ENCODE results near the gene EPS15.

DNA sequence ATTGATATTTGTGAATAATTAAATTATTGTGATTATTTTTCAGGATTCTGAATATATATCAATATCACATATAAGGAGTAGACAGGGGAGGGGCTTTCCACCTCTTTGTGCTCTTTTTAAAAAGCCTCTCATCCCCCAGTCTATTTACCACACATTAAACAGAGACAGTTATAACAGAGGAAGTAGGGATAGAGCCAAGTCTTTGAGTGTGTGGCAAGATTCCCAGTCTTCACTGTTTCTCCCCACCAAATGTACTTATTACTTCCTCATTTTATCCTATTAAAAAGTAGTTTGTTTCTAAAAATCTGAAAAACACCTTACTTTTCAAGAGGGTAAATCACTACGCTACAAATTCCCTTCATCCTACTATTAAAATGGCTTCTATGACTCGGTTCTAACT is 46.7 kb downstream of the EPS15 start:
- no peak for TF ChIP-seq ZBTB43 (CRISPR knock-in tag; IDR thresholded peaks at IDR 0.05)
- TF ChIP-seq ZNF263 (CRISPR knock-in tag; IDR thresholded peaks at IDR 0.05; ENCODE audit: low read depth), result no peak
- no peak for TF ChIP-seq ESRRA (CRISPR knock-in tag; IDR thresholded peaks at IDR 0.05; ENCODE audit: borderline replicate concordance)
- TF ChIP-seq ELF4 (CRISPR knock-in tag; IDR thresholded peaks at IDR 0.05; ENCODE audit: low read depth), result no peak
- TF ChIP-seq, protein P1, sequence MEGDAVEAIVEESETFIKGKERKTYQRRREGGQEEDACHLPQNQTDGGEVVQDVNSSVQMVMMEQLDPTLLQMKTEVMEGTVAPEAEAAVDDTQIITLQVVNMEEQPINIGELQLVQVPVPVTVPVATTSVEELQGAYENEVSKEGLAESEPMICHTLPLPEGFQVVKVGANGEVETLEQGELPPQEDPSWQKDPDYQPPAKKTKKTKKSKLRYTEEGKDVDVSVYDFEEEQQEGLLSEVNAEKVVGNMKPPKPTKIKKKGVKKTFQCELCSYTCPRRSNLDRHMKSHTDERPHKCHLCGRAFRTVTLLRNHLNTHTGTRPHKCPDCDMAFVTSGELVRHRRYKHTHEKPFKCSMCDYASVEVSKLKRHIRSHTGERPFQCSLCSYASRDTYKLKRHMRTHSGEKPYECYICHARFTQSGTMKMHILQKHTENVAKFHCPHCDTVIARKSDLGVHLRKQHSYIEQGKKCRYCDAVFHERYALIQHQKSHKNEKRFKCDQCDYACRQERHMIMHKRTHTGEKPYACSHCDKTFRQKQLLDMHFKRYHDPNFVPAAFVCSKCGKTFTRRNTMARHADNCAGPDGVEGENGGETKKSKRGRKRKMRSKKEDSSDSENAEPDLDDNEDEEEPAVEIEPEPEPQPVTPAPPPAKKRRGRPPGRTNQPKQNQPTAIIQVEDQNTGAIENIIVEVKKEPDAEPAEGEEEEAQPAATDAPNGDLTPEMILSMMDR (IDR thresholded peaks at IDR 0.05), result no peak
- no peak for TF ChIP-seq TP53 (CRISPR knock-in tag; IDR thresholded peaks at IDR 0.05)
- no peak for TF ChIP-seq AFF4 (CRISPR knock-in tag; IDR thresholded peaks at IDR 0.05; ENCODE audit: borderline replicate concordance)
- no peak for TF ChIP-seq ZNF396 (CRISPR knock-in tag; IDR thresholded peaks at IDR 0.05; ENCODE audit: borderline replicate concordance)
- TF ChIP-seq, protein P2, sequence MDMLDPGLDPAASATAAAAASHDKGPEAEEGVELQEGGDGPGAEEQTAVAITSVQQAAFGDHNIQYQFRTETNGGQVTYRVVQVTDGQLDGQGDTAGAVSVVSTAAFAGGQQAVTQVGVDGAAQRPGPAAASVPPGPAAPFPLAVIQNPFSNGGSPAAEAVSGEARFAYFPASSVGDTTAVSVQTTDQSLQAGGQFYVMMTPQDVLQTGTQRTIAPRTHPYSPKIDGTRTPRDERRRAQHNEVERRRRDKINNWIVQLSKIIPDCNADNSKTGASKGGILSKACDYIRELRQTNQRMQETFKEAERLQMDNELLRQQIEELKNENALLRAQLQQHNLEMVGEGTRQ (CRISPR knock-in tag; IDR thresholded peaks at IDR 0.05), result no peak
